Superior temporal gyrus (tissue), 1 donor: Measurements from ENCODE around the gene SSTR5.
"Not testable (repeated sequence)": the region's sequence is repeated elsewhere in the genome, so short reads cannot be mapped to it uniquely, and the experiment has no call there.

ENCODE experiments used
- DNase-seq: peaks from one replicate; pipeline ENCODE4 v3.0.0-alpha.2; 2016; ENCODE audit errors: extremely low spot score

The SSTR5 gene

GRCh38 chr16:1073566-1074378, 1.2 kb downstream of the SSTR5 start:
- DNase-seq = no peak

GRCh38 chr16:1074379-1074649, 1.8 kb downstream of the SSTR5 start:
- DNase-seq = no peak

- no peak for DNase-seq
These were observed 3.0 kb downstream of the SSTR5 start for GRCh38 chr16:1075546-1075945.

- no peak for DNase-seq
These were observed 4.4 kb downstream of the SSTR5 start for GRCh38 chr16:1076801-1077576.

GRCh38 chr16:1077877-1078578, 5.5 kb downstream of the SSTR5 start:
- no peak for DNase-seq

GRCh38 chr16:1078579-1079021, 6.1 kb downstream of the SSTR5 start:
- DNase-seq = no peak

GRCh38 chr16:1079341-1079740, 6.8 kb downstream of the SSTR5 start:
- no peak for DNase-seq

GRCh38 chr16:1079786-1080525, 7.4 kb downstream of the SSTR5 start:
- DNase-seq = no peak

- no peak for DNase-seq
These were observed 8.5 kb downstream of the SSTR5 start for GRCh38 chr16:1080801-1081733.

- DNase-seq = no peak
These were observed 9.3 kb downstream of the SSTR5 start for GRCh38 chr16:1081734-1082265.

GRCh38 chr16:1082266-1082951, 9.9 kb downstream of the SSTR5 start:
- no peak for DNase-seq

- no peak for DNase-seq
These were observed 10.6 kb downstream of the SSTR5 start for GRCh38 chr16:1082952-1083675.

- no peak for DNase-seq
These were observed 12.4 kb downstream of the SSTR5 start for GRCh38 chr16:1084971-1085370.

- DNase-seq = not testable (repeated sequence)
These were observed 13.9 kb downstream of the SSTR5 start for GRCh38 chr16:1086443-1086842.

- DNase-seq = no peak
These were observed 16.0 kb downstream of the SSTR5 start for GRCh38 chr16:1088295-1089170.

GRCh38 chr16:1089439-1089821, 16.9 kb downstream of the SSTR5 start:
- DNase-seq = no peak

- DNase-seq = no peak
These were observed 17.5 kb downstream of the SSTR5 start for GRCh38 chr16:1089822-1090619.
